ENCODE measurements around the gene POU5F1. TPM values are rescaled to one million over a fixed set of nuclear protein-coding genes. Genes with fewer than 3 reads are reported as not detected.
"Not testable (repeated sequence)": the region's sequence is repeated elsewhere in the genome, so short reads cannot be mapped to it uniquely, and the experiment has no call there.

POU5F1 gene
- polyA plus RNA-seq, 2 donors, result 0.55 to 0.59 TPM

DNA sequence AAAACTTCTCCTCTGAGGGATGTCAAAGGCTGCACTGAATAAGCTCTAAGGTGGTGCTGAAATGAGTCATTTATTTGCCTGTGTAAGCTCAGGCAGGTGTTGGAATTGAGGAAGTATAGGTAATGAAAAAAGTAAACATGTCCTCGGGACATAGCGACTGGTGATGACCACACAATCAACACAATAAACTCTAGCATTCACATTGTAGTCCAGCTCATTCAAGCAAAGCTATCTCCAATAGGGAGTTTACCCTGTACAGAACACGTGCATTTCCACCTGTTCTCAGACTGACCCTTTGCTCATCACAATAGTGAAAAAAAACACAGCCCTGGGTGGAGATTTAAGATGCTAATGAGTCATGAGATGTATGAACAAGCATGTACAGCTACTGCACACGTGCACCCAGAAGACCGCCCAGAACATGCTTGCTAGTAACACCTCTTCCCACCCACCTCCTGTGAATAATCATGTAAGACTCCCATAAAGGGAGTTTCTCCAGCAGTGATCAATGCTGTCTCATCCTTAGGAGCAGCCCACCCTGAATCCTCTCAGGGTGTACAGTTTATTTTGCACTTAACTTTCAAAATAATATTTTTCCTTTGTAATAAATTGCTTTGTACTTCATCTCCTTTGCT lies 33.0 kb upstream of the POU5F1 start:
- no peaks in the 10 kb centered on the region for H3K27me3 ChIP-seq (ENCODE audit: control insufficient read depth in 1 of 2, insufficient read depth in 2 of 2, low read length in 2 of 2)
- H3K4me1 ChIP-seq (ENCODE audit: control insufficient read depth in 2 of 2, insufficient read depth in 2 of 2, low read length in 1 of 2), result peaks cover 4% of the 10 kb centered on the region in 2 donors
- WGBS, 2 donors, result 12 to 19% methylated on average over 5 of the region's 5 CpGs
- H3K9me3 ChIP-seq (ENCODE audit: control insufficient read depth in 2 of 2, insufficient read depth in 1 of 2, low read depth in 1 of 2, low read length in 1 of 2), result peaks cover 0 to 3% of the 10 kb centered on the region in 2 donors
- peak overlapping the region; percentile 44 to 82 for H3K27ac ChIP-seq (ENCODE audit: low read depth in 2 of 2, low read length in 1 of 2)
- H3K4me3 ChIP-seq (ENCODE audit: low read depth in 1 of 2, low read length in 2 of 2), result peak overlapping the region in 1 of 2 donors; percentile 29
- no peaks in the 10 kb centered on the region for H3K36me3 ChIP-seq (ENCODE audit: control insufficient read depth in 2 of 2, insufficient read depth in 2 of 2, low read length in 1 of 2)

DNA sequence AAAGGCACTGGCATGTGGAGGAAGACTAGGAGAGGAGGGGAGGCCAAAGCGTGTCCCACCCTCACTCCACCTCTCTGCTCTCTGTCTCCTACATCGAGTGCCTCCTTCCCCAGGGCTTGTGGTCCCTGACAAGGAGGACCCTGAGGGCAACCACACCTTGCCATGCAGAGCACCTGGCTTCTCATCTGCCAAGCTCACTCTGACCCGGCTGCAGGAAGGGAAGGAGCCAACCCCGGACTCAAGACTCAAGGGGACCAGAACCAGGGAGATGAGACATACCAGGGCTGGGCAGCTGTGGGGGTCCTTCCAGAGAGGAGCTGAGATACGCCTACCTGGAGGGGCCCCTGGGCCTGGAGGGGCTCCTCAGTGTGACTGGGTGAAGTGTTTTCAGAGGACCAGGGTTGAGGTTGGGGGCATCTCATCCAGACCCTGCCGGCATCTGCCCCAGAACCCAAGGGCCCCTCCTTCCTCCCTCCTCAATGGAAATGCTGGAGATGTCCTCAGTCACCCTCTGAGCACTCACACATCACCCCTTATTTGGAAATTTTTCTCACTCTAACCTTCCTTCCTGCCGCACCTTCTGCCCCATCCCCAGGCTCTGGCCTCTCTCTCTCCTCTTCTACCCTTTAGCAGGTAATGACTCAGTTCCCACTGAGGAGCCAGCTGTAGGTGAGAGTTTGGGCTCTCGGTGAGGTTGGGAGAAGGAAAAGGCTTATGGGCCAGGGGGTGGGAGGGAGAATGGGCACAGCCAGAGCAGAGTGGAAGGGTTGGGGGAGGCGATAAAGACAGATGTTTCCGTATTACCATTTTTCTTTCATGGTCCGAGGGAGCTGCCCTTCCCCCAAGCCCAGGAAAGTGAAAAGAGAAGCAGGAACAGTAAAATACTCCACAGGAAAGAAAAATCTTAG lies 32.0 kb upstream of the POU5F1 start:
- Histone ChIP-seq H3K27me3 (ENCODE audit: control insufficient read depth in 1 of 2, insufficient read depth in 2 of 2, low read length in 2 of 2) (no peaks in the 10 kb centered on the region), H3K36me3 (ENCODE audit: control insufficient read depth in 2 of 2, insufficient read depth in 2 of 2, low read length in 1 of 2) (no peaks in the 10 kb centered on the region), H3K4me1 (ENCODE audit: control insufficient read depth in 2 of 2, insufficient read depth in 2 of 2, low read length in 1 of 2) (peaks cover 4% of the 10 kb centered on the region in 2 donors), H3K9me3 (ENCODE audit: control insufficient read depth in 2 of 2, insufficient read depth in 1 of 2, low read depth in 1 of 2, low read length in 1 of 2) (peaks cover 0 to 3% of the 10 kb centered on the region in 2 donors), H3K4me3 (ENCODE audit: low read depth in 1 of 2, low read length in 2 of 2) (no peak overlapping the region), H3K27ac (ENCODE audit: low read depth in 2 of 2, low read length in 1 of 2) (peak overlapping the region; percentile 66 to 72)
- 37 to 38% methylated on average over 11 of the region's 11 CpGs for WGBS, 2 donors

GRCh38 chr6:31199105-31199452 lies 28.6 kb upstream of the POU5F1 start:
- 73 to 82% methylated on average over 4 of the region's 4 CpGs for WGBS, 2 donors
- H3K27ac ChIP-seq (ENCODE audit: low read depth in 2 of 2, low read length in 1 of 2); H3K36me3 ChIP-seq (ENCODE audit: control insufficient read depth in 2 of 2, insufficient read depth in 2 of 2, low read length in 1 of 2); H3K4me3 ChIP-seq (ENCODE audit: low read depth in 1 of 2, low read length in 2 of 2); H3K27me3 ChIP-seq (ENCODE audit: control insufficient read depth in 1 of 2, insufficient read depth in 2 of 2, low read length in 2 of 2); H3K9me3 ChIP-seq (ENCODE audit: control insufficient read depth in 2 of 2, insufficient read depth in 1 of 2, low read depth in 1 of 2, low read length in 1 of 2); H3K4me1 ChIP-seq (ENCODE audit: control insufficient read depth in 2 of 2, insufficient read depth in 2 of 2, low read length in 1 of 2): not testable (repeated sequence)

- peaks cover 0 to 3% of the 10 kb centered on the region in 2 donors for H3K9me3 ChIP-seq (ENCODE audit: control insufficient read depth in 2 of 2, insufficient read depth in 1 of 2, low read depth in 1 of 2, low read length in 1 of 2)
- H3K27me3 ChIP-seq (ENCODE audit: control insufficient read depth in 1 of 2, insufficient read depth in 2 of 2, low read length in 2 of 2), result no peaks in the 10 kb centered on the region
- H3K27ac ChIP-seq (ENCODE audit: low read depth in 2 of 2, low read length in 1 of 2), result peak overlapping the region; percentile 94
- 0% methylated on average over 43 to 45 of the region's 45 CpGs for WGBS, 2 donors
- H3K4me3 ChIP-seq (ENCODE audit: low read depth in 1 of 2, low read length in 2 of 2), result peak overlapping the region; percentile 41 to 59
- peaks cover 3% of the 10 kb centered on the region in 2 donors for H3K4me1 ChIP-seq (ENCODE audit: control insufficient read depth in 2 of 2, insufficient read depth in 2 of 2, low read length in 1 of 2)
- H3K36me3 ChIP-seq (ENCODE audit: control insufficient read depth in 2 of 2, insufficient read depth in 2 of 2, low read length in 1 of 2), result no peaks in the 10 kb centered on the region
These were observed 27.2 kb upstream of the POU5F1 start for GRCh38 chr6:31197559-31198305.

DNA sequence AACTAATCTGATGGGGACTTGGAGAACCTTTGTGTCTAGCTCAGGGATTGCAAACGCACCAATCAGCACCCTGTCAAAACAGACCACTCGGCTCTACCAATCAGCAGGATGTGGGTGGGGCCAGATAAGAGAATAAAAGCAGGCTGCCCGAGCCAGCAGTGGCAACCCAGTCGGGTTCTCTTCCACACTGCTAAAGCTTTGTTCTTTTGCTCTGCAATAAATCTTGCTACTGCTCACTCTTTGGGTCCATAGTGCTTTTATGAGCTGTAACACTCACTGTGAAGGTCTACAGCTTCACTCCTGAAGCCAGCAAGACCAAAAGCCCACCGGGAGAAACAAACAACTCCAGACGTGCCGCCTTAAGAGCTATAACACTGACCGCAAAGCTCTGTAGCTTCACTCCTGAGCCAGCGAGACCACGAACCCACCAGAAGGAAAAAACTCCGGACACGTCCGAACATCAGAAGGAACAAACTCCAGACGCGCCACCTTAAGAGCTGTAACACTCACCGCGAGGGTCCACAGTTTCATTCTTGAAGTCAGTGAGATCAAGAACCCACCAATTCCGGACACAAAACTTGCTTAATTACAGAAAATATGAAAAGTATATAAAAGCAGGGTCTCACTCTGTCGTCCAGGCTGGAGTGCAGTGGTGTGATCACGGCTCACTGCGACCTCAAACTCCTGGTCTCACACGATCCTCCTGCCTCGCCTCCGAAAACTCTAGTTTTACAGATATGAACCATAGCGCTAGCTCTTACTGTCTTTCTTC lies 26.0 kb upstream of the POU5F1 start:
- H3K4me1 ChIP-seq (ENCODE audit: control insufficient read depth in 2 of 2, insufficient read depth in 2 of 2, low read length in 1 of 2); H3K27me3 ChIP-seq (ENCODE audit: control insufficient read depth in 1 of 2, insufficient read depth in 2 of 2, low read length in 2 of 2); H3K9me3 ChIP-seq (ENCODE audit: control insufficient read depth in 2 of 2, insufficient read depth in 1 of 2, low read depth in 1 of 2, low read length in 1 of 2); H3K36me3 ChIP-seq (ENCODE audit: control insufficient read depth in 2 of 2, insufficient read depth in 2 of 2, low read length in 1 of 2): not testable (repeated sequence)
- Histone ChIP-seq H3K4me3 (ENCODE audit: low read depth in 1 of 2, low read length in 2 of 2) (peak overlapping the region in 1 of 2 donors; percentile 59), H3K27ac (ENCODE audit: low read depth in 2 of 2, low read length in 1 of 2) (peak overlapping the region; percentile 94)
- 79 to 80% methylated on average over 25 of the region's 25 CpGs for WGBS, 2 donors

- H3K27ac ChIP-seq (ENCODE audit: low read depth in 2 of 2, low read length in 1 of 2); H3K9me3 ChIP-seq (ENCODE audit: control insufficient read depth in 2 of 2, insufficient read depth in 1 of 2, low read depth in 1 of 2, low read length in 1 of 2); H3K36me3 ChIP-seq (ENCODE audit: control insufficient read depth in 2 of 2, insufficient read depth in 2 of 2, low read length in 1 of 2); H3K4me1 ChIP-seq (ENCODE audit: control insufficient read depth in 2 of 2, insufficient read depth in 2 of 2, low read length in 1 of 2); H3K27me3 ChIP-seq (ENCODE audit: control insufficient read depth in 1 of 2, insufficient read depth in 2 of 2, low read length in 2 of 2); H3K4me3 ChIP-seq (ENCODE audit: low read depth in 1 of 2, low read length in 2 of 2): not testable (repeated sequence)
- WGBS, 2 donors, result 93 to 94% methylated on average over 37 to 41 of the region's 41 CpGs
These were observed 25.0 kb upstream of the POU5F1 start for GRCh38 chr6:31195308-31195979.

- WGBS, 2 donors, result 68 to 69% methylated on average over 6 of the region's 6 CpGs
- H3K27ac ChIP-seq (ENCODE audit: low read depth in 2 of 2, low read length in 1 of 2), result no peak overlapping the region
- H3K9me3 ChIP-seq (ENCODE audit: control insufficient read depth in 2 of 2, insufficient read depth in 1 of 2, low read depth in 1 of 2, low read length in 1 of 2), result no peaks in the 10 kb centered on the region
- H3K4me3 ChIP-seq (ENCODE audit: low read depth in 1 of 2, low read length in 2 of 2), result no peak overlapping the region
- no peaks in the 10 kb centered on the region for H3K4me1 ChIP-seq (ENCODE audit: control insufficient read depth in 2 of 2, insufficient read depth in 2 of 2, low read length in 1 of 2)
- no peaks in the 10 kb centered on the region for H3K27me3 ChIP-seq (ENCODE audit: control insufficient read depth in 1 of 2, insufficient read depth in 2 of 2, low read length in 2 of 2)
- H3K36me3 ChIP-seq (ENCODE audit: control insufficient read depth in 2 of 2, insufficient read depth in 2 of 2, low read length in 1 of 2), result no peaks in the 10 kb centered on the region
These were observed 23.8 kb upstream of the POU5F1 start for GRCh38 chr6:31194061-31194834.

GRCh38 chr6:31193206-31193605 lies 22.7 kb upstream of the POU5F1 start:
- Histone ChIP-seq H3K4me1 (ENCODE audit: control insufficient read depth in 2 of 2, insufficient read depth in 2 of 2, low read length in 1 of 2) (no peaks in the 10 kb centered on the region), H3K4me3 (ENCODE audit: low read depth in 1 of 2, low read length in 2 of 2) (no peak overlapping the region), H3K27me3 (ENCODE audit: control insufficient read depth in 1 of 2, insufficient read depth in 2 of 2, low read length in 2 of 2) (no peaks in the 10 kb centered on the region), H3K36me3 (ENCODE audit: control insufficient read depth in 2 of 2, insufficient read depth in 2 of 2, low read length in 1 of 2) (no peaks in the 10 kb centered on the region), H3K27ac (ENCODE audit: low read depth in 2 of 2, low read length in 1 of 2) (no peak overlapping the region), H3K9me3 (ENCODE audit: control insufficient read depth in 2 of 2, insufficient read depth in 1 of 2, low read depth in 1 of 2, low read length in 1 of 2) (no peaks in the 10 kb centered on the region)
- 78 to 85% methylated on average over 8 of the region's 8 CpGs for WGBS, 2 donors
